ENCODE results near the gene GNB5.

The GNB5 gene

DNA sequence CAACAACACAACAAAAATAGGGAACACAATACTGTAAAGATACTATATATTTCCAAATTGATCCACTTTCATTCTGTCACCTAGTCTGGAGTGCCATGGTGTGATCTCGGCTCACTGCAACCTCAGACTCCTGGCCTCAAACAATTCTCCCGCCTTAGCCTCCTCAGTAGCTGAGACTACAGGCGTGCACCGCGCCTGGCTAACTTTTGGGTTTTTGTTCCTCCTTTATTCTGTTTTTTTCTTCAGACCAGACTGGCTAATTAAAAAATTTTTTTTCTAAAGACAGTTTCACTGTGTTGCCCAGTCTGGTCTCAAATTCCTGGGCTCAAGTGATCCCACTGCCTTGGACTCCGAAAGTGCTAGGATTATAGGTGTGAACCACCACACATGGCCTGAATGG lies 84.0 kb downstream of the GNB5 start:
- no peak overlapping the region for H3K4me3 ChIP-seq (ENCODE audit: low read length)
- no peaks in the 10 kb centered on the region for H4K20me1 ChIP-seq (ENCODE audit: insufficient read depth, low read length)
- H3K36me3 ChIP-seq (replicated peaks; ENCODE audit: insufficient read depth, low read length): no peaks in the 10 kb centered on the region
- no peaks in the 10 kb centered on the region for H3K27me3 ChIP-seq (replicated peaks; ENCODE audit: insufficient read depth, low read length)
- H3K9me3 ChIP-seq (replicated peaks; ENCODE audit: insufficient read depth, low read length): no peaks in the 10 kb centered on the region
- no peaks in the 10 kb centered on the region for H3K9me2 ChIP-seq (replicated peaks; ENCODE audit: insufficient read depth, low read length)
- H3K9ac ChIP-seq (ENCODE audit: low read length): no peak overlapping the region
- H3K4me1 ChIP-seq (ENCODE audit: low read length): 0 out of 2 replicates have a peak, but pooled peaks cover 2% of the 10 kb centered on the region
- DNase-seq: no peak
- no peak overlapping the region for H3K4me2 ChIP-seq (ENCODE audit: low read depth, low read length)
- H3F3A ChIP-seq (ENCODE audit: insufficient read depth, low read length): peaks cover 1% of the 10 kb centered on the region; the same call in 1 of the 2 replicates
- H2AFZ ChIP-seq (ENCODE audit: low read length): no peak overlapping the region
- H3K27ac ChIP-seq (ENCODE audit: low read length): no peak overlapping the region
- no peaks in the 10 kb centered on the region for H3K79me2 ChIP-seq (ENCODE audit: low read length)
- TF ChIP-seq, protein P1, sequence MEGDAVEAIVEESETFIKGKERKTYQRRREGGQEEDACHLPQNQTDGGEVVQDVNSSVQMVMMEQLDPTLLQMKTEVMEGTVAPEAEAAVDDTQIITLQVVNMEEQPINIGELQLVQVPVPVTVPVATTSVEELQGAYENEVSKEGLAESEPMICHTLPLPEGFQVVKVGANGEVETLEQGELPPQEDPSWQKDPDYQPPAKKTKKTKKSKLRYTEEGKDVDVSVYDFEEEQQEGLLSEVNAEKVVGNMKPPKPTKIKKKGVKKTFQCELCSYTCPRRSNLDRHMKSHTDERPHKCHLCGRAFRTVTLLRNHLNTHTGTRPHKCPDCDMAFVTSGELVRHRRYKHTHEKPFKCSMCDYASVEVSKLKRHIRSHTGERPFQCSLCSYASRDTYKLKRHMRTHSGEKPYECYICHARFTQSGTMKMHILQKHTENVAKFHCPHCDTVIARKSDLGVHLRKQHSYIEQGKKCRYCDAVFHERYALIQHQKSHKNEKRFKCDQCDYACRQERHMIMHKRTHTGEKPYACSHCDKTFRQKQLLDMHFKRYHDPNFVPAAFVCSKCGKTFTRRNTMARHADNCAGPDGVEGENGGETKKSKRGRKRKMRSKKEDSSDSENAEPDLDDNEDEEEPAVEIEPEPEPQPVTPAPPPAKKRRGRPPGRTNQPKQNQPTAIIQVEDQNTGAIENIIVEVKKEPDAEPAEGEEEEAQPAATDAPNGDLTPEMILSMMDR (IDR thresholded peaks at IDR 0.05; ENCODE audit: low read length): no peak
- TF ChIP-seq EZH2 (optimal IDR thresholded peaks at IDR 0.05; ENCODE audit: low read depth, low read length) (no peak), EZH2phosphoT487 (IDR thresholded peaks at IDR 0.05; ENCODE audit: low read length) (no peak)

DNA sequence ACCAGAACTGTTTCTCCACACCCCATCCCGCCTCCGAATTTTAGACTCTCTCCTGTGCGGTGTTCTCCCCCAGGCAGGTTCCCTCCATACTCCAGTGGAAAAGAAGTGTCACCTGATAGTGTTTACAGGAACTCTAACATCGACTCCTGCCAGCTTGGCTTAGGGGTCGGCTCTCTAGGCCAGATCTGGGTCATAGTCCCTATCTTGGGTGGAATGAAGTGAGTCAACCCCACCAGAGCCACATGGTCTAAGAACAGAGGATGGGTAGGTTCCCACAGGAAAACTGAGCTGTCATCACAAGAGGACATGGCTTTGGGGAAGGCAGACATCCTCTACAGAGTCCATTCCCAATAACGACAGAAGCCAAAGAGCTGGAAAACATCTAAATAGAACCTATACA lies 84.6 kb downstream of the GNB5 start:
- Histone ChIP-seq H3K9ac (ENCODE audit: low read length) (no peak overlapping the region), H4K20me1 (ENCODE audit: insufficient read depth, low read length) (no peaks in the 10 kb centered on the region), H3K27ac (ENCODE audit: low read length) (no peak overlapping the region), H3K9me3 (replicated peaks; ENCODE audit: insufficient read depth, low read length) (no peaks in the 10 kb centered on the region), H3K36me3 (replicated peaks; ENCODE audit: insufficient read depth, low read length) (no peaks in the 10 kb centered on the region), H3K79me2 (ENCODE audit: low read length) (no peaks in the 10 kb centered on the region), H2AFZ (ENCODE audit: low read length) (no peak overlapping the region), H3F3A (ENCODE audit: insufficient read depth, low read length) (peaks cover 3% of the 10 kb centered on the region; the same call in 1 of the 2 replicates), H3K9me2 (replicated peaks; ENCODE audit: insufficient read depth, low read length) (no peaks in the 10 kb centered on the region), H3K4me3 (ENCODE audit: low read length) (no peak overlapping the region), H3K4me2 (ENCODE audit: low read depth, low read length) (no peak overlapping the region), H3K27me3 (replicated peaks; ENCODE audit: insufficient read depth, low read length) (no peaks in the 10 kb centered on the region), H3K4me1 (ENCODE audit: low read length) (0 out of 2 replicates have a peak, but pooled peaks cover 8% of the 10 kb centered on the region)
- no peak for DNase-seq
- TF ChIP-seq EZH2 (optimal IDR thresholded peaks at IDR 0.05; ENCODE audit: low read depth, low read length) (no peak), EZH2phosphoT487 (IDR thresholded peaks at IDR 0.05; ENCODE audit: low read length) (no peak)
- TF ChIP-seq, protein P1 (IDR thresholded peaks at IDR 0.05; ENCODE audit: low read length): no peak

DNA sequence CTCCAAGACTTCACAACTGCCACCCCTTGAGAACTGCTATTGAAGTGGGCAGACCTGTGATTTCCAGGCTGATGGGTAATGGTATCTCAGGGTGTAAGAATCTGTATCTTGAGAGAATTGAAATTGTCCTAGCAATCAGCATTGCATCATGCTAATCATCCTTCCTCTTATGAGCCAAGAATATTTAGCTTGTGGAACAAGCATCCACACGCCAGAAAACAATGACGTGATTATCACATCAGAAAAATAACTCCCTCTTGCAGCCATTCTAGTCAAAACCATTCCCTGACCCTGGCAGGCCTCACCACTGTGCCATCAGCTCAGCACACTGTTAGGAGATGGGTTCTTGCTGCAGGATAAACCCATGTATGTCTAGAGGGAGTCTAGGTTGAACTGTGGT lies 85.3 kb downstream of the GNB5 start:
- Histone ChIP-seq H3K4me1 (ENCODE audit: low read length) (0 out of 2 replicates have a peak, but pooled peaks cover 8% of the 10 kb centered on the region), H3F3A (ENCODE audit: insufficient read depth, low read length) (peaks cover 3% of the 10 kb centered on the region; the same call in 1 of the 2 replicates), H3K27me3 (replicated peaks; ENCODE audit: insufficient read depth, low read length) (no peaks in the 10 kb centered on the region), H3K4me3 (ENCODE audit: low read length) (no peak overlapping the region), H3K9ac (ENCODE audit: low read length) (no peak overlapping the region), H3K4me2 (ENCODE audit: low read depth, low read length) (no peak overlapping the region), H4K20me1 (ENCODE audit: insufficient read depth, low read length) (no peaks in the 10 kb centered on the region), H3K36me3 (replicated peaks; ENCODE audit: insufficient read depth, low read length) (no peaks in the 10 kb centered on the region), H3K9me2 (replicated peaks; ENCODE audit: insufficient read depth, low read length) (no peaks in the 10 kb centered on the region), H3K27ac (ENCODE audit: low read length) (no peak overlapping the region), H2AFZ (ENCODE audit: low read length) (no peak overlapping the region), H3K9me3 (replicated peaks; ENCODE audit: insufficient read depth, low read length) (no peaks in the 10 kb centered on the region), H3K79me2 (ENCODE audit: low read length) (no peaks in the 10 kb centered on the region)
- no peak for DNase-seq
- no peak for TF ChIP-seq EZH2 (optimal IDR thresholded peaks at IDR 0.05; ENCODE audit: low read depth, low read length)
- no peak for TF ChIP-seq EZH2phosphoT487 (IDR thresholded peaks at IDR 0.05; ENCODE audit: low read length)
- TF ChIP-seq, protein P1 (IDR thresholded peaks at IDR 0.05; ENCODE audit: low read length): no peak
